HG02588 (cell line): ENCODE results near the gene SLC24A4.
"Not testable (repeated sequence)": the region's sequence is repeated elsewhere in the genome, so short reads cannot be mapped to it uniquely, and the experiment has no call there.

ENCODE experiments used
- ATAC-seq: cut with Tn5 transposase; IDR thresholded peaks from one replicate; pipeline ENCODE4 v1.9.1; 2021; ENCODE audit warnings: mild to moderate bottlenecking, moderate library complexity; ENCODE audit not compliant: unreplicated experiment

The SLC24A4 gene

GRCh38 chr14:92400579-92401444 lies 77.8 kb downstream of the SLC24A4 start:
- peak; percentile 63 for ATAC-seq

GRCh38 chr14:92401561-92401960 lies 78.6 kb downstream of the SLC24A4 start:
- ATAC-seq = no peak

DNA sequence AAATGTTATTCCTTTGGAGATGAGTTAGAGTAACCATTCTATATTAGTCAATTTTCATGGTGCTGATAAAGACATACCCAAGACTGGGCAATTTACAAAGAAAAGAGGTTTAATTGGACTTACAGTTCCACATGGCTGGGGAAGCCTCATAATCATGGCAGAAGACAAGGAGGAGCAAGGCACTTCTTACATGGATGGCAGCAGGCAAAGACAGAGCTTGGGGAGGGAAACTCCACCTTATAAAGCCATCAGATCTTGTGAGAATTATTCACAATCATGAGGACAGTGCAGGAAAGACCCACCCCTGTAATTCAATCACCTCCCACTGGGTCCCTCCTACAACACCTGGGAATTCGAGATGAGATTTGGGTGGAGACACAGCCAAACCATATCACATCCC lies 79.5 kb downstream of the SLC24A4 start:
- ATAC-seq = not testable (repeated sequence)

DNA sequence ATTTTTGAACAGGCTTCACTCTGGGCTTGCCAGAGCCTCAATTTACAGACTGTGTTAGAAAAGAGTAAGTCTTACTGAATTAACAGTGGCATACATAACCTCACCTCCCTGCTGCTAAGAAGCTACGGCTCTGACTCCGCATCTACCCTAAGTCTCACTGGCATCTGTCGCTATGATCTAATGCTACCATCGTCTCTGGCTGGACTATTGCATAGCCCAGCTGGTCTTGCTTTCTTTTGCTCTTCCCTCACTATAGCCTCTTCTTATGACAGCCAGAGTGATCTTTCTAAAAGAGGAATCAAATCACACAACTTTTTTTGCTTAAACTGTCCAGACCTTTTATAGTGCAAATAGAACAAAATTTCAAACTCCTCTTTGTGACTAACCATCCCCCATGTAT lies 81.1 kb downstream of the SLC24A4 start:
- ATAC-seq = no peak

DNA sequence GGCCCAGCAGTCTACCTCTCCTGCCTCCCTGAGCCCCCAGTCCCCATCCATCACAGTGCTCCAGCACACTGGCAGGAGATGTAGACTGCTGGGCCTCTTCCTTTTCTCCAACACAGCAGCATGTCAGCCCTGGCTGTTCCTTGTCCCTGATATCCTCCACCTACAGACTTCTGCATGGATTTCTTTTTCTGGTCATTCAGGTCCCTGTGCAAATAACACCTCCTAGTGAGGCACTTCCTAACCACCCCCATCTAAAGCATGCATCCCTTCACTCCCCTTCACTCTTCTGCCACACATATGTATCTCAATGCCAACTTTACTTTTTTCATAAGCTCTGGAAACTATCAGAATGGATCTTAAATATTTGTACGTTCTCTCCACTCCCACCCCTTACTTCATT lies 81.5 kb downstream of the SLC24A4 start:
- no peak for ATAC-seq

DNA sequence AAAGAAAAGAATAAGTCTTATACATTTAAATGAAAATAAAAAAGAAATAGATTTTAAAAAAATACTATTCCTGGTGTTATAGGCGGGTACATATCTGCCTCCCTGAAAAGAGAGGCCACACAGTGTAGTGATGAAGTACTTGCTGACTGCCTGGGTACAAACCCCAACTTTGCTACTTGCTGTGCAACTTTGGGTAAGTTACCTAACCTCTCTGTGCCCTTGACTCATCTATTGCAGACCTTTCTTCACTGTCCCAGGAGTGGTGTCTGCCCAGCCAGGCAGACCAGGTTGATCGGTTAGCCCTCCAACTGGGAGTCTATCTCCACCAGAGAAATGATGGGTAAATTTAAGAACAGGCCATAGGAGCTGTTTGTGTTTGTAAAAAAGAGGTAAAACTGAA lies 82.0 kb downstream of the SLC24A4 start:
- ATAC-seq = no peak

- no peak for ATAC-seq
Measured at GRCh38 chr14:92407410-92407809, 84.4 kb downstream of the SLC24A4 start.

DNA sequence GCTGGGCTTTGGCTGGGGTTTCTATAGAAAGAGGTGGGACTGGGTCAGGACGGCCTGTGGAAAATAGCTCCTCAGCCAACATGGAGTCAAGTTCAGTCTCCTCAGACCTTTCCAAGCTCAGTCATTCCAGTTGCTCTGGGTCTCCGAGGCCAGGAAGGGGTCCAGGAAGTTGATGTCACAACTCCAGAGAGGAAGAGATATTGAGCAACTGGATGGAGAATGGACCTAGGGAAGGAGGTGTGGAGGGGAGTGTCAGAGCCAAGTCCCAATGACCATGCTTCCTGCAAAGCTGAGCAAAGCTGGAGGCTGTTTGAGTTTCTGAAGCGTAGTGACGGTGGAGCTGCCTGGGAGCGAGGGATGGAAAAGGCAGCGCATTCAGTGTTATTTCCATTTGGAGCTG lies 86.1 kb downstream of the SLC24A4 start:
- no peak for ATAC-seq

DNA sequence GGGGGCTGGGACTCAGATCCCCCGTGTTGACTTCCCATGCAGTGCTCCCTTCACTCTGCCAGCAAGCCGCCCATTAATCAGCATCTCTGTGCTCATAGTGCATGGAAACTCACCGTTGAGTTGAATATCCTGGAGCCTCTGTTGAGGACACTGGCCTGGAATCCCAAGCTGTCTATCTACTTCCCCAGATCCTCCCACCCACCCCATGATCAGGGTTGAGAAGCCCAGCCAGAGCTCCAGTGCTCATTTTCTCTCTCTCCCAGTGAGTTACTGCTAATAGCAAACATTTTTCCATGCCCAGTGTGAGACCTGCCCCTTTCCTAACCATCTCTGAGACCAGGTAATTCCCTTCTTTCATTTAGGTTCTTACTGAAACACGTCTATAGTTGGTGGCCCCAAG lies 88.2 kb downstream of the SLC24A4 start:
- no peak for ATAC-seq

GRCh38 chr14:92411941-92412340 lies 89.0 kb downstream of the SLC24A4 start:
- ATAC-seq = no peak

GRCh38 chr14:92412912-92413311 lies 89.9 kb downstream of the SLC24A4 start:
- no peak for ATAC-seq

DNA sequence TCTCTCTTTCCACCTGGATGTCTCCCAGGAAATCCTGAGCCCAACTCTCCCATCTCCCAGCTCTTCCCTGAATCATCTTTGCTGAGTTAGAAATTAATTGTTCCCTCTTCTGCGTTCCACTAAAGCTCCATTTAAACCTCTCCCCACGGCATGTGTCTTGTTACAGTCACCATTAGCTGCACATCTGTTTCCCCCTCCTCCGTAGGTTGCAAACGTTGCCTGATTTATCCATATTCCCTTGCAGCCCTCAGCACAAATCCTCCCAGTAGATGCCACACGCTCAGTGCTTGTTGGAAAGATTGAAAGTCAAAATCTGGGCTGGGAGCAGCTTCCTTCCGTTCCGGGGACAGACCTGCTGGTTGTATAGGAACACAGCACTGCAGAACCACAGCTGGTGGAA lies 90.4 kb downstream of the SLC24A4 start:
- ATAC-seq = no peak

DNA sequence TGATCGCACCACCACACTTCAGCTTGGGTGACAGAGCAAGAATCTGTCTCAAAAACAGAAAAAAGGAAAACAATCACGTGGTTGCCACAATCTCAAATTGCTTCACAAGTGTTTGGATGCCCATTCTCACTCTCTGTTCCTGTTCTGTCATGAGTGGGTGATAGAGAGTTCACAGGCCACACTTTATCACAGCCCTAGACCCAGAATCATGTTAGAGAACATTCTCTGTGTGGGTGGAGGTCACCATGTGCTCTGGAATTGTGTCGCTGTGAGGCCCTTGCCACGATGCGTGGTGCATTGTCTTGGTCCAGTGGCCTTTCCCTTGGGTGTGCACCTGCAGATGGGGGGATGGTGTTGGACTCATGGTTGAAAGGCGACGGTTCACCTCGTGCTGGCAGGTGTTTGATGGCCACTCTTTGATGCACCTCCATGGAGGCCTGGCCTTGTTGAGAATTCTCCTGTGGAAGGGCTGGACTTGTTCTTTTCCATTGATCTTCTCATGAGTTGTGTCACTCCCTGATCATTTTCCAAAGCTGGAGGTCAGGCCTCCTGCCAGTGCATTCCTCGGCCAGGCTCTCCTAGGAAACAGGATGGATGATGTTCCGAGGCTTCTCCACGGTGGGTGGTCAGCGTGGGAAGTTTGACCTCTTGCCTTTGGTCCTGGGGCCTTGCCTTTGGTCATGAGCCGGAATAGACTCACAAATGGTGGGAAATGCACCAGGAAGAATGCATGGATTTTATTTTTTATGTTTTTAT lies 91.9 kb downstream of the SLC24A4 start:
- no peak for ATAC-seq

DNA sequence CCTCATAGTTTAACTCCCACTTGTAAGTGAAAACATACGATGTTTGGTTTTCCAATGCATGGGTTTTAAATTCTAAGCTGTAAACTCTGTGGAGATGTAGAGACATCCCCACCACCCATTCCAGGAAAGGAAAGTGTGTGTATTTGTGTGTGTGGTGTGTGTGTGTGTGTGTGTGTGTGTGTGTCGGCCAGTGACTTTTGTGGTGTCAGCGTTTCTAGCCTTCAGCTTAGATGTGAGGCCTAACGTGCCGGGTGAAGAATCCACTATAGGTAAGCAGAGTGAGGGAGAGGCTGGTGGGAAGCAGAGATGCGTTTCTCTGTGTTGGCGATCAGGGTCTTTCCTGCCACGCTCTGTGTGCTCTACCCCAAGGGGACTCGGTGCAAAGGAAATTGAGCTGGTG lies 93.0 kb downstream of the SLC24A4 start:
- no peak for ATAC-seq

DNA sequence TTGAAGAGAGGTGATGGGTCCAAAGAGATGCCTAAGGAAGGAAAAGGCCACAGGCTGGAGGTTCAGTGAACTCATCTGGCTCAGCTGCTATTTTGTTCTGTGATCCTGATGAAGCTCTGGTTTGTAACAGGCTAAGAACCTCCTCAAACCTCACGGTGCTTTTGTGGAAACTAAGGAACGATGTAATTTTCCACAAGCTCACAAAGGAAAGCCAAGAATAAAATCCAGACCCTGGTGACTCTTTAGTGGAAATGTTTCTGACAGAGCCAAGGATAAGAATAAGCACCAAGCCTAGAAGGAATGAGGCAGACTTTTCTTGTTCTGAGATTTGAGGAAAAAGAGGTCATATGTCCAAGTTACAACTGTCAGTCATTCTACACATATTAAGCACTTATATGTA lies 93.6 kb downstream of the SLC24A4 start:
- no peak for ATAC-seq

- ATAC-seq = no peak
Measured at GRCh38 chr14:92417759-92418158, 94.8 kb downstream of the SLC24A4 start.

DNA sequence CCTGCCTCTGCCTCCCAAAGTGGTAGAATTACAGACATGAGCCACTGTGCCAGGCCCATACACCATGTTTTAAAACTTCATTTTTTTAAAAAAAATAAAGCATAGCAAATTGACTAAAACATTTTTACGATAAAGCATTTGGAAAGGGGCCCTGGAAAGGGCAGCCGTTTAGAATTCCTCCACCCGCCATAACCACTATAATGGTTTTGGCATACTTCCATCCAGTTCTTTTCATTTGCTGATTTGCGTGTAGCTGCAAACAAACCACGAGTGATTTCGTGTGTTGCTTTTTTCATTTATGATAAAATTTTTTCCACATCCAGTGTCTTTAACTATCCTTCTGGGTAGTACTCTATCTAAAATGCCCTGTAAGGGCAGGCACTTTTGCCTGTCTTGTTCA lies 98.8 kb downstream of the SLC24A4 start:
- no peak for ATAC-seq

GRCh38 chr14:92425101-92425500 lies 102.1 kb downstream of the SLC24A4 start:
- ATAC-seq = no peak

DNA sequence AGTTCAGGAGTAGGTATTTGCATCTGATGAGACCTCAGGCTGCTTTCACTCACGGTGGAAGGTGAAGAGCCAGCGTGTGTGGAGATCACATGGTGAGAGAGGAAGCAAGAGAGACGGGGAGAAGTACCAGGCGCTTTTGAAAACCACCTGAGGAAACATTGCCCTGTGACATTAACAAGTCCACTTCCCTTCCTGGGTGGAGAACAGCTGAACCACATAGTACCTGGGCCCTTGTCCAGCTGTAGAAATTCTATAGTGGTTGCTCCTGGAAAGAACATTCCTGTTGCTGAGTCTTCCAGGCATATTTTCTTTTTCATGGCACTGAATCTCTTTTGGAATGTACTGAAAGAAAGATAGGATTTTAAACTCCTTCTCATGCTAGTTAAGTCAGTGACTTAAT lies 103.3 kb downstream of the SLC24A4 start:
- ATAC-seq = no peak

DNA sequence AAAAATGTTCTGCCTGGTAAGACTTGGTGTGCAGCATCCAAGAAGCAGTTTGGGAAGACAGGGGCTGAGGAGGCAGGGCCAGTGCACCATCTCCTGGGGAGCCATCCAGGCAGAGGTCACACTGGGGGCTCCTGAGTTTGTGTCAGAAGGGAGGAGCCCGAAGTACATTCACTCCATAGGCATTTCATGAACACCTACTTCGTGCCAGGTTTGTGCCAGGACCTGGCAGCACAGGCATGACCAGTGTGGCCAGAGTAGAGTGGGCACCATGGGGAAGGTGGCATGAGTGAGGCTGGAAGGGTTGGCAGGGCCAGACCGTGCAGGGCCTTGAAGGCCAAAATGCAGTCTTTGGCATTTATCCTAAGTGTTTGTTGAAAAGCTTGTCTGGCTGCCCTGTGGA lies 104.1 kb downstream of the SLC24A4 start:
- ATAC-seq = no peak

- no peak for ATAC-seq
Measured at GRCh38 chr14:92430686-92431085, 107.7 kb downstream of the SLC24A4 start.

DNA sequence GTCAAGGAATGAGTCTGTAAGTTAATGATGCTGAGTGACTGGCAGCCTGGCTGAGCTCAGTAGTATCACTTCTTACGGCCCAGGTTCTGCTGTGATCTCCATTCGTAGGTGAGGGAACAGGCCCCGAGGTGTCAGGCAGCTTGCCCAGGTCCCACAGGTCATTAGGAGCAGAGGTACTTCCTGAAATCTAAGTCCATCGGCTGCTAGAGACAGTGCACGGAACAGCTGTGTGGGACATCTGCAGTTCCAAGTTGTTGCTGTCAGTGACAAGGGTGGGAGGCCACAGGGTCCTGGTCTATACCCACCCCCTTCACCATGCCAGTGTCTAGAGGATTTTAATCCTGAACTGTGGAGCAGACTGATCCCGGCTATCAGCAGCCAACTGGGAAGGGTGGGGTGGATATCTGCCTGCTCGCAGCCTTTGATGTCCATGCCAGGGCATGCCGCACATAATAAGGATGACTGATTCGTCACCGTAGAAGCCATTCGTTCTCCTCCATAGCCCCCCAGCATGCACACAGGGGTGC lies 108.3 kb downstream of the SLC24A4 start:
- no peak for ATAC-seq
